ENCODE measurements around the gene APOBR. TPM values are rescaled to one million over a fixed set of nuclear protein-coding genes. Genes with fewer than 3 reads are reported as not detected.
A peak's percentile ranks its signal among the peaks of the same experiment; 100 is the strongest.

Gene APOBR
- total and polyA plus RNA-seq, 2 of the 13 experiments (the other 11 are each of a cell fraction or from before 2014, with no cell fraction given) = 0.03 TPM; not detected in 1

DNA sequence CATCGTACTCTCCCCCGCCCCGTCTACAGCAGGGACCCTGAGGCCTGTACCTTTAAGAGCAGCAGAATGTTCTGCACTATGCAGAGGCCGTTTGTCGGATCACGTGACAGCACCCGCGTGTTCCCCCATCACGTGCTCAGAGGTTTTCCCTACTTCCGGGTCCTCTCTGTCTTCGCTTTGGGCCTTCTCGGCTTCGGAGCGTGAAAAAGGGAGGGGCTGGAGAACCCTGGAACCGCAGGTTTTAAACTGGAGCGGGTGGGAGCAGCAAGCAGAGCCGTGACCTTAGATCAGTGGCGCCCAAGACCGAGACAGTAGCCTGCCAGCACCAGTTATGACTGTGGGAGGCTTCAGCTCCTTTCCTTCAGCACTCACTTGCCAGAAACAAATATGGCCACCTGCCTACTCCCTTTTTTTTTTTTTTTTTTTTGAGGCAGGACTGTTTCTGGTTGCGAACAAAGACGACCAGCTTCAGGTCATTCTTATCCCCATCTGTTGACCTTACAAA lies 2.4 kb upstream of the APOBR start, which contains the start of gene CLN3 (continued):
- TF ChIP-seq, protein P1, sequence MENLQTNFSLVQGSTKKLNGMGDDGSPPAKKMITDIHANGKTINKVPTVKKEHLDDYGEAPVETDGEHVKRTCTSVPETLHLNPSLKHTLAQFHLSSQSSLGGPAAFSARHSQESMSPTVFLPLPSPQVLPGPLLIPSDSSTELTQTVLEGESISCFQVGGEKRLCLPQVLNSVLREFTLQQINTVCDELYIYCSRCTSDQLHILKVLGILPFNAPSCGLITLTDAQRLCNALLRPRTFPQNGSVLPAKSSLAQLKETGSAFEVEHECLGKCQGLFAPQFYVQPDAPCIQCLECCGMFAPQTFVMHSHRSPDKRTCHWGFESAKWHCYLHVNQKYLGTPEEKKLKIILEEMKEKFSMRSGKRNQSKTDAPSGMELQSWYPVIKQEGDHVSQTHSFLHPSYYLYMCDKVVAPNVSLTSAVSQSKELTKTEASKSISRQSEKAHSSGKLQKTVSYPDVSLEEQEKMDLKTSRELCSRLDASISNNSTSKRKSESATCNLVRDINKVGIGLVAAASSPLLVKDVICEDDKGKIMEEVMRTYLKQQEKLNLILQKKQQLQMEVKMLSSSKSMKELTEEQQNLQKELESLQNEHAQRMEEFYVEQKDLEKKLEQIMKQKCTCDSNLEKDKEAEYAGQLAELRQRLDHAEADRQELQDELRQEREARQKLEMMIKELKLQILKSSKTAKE (CRISPR knock-in tag; IDR thresholded peaks at IDR 0.05; ENCODE audit: borderline replicate concordance) = no peak
- TF ChIP-seq HMG20A (CRISPR knock-in tag; IDR thresholded peaks at IDR 0.05; ENCODE audit: borderline replicate concordance) = 0 out of 2 replicates have a peak, but pooled peaks have one; percentile 13
- TF ChIP-seq, protein P2, sequence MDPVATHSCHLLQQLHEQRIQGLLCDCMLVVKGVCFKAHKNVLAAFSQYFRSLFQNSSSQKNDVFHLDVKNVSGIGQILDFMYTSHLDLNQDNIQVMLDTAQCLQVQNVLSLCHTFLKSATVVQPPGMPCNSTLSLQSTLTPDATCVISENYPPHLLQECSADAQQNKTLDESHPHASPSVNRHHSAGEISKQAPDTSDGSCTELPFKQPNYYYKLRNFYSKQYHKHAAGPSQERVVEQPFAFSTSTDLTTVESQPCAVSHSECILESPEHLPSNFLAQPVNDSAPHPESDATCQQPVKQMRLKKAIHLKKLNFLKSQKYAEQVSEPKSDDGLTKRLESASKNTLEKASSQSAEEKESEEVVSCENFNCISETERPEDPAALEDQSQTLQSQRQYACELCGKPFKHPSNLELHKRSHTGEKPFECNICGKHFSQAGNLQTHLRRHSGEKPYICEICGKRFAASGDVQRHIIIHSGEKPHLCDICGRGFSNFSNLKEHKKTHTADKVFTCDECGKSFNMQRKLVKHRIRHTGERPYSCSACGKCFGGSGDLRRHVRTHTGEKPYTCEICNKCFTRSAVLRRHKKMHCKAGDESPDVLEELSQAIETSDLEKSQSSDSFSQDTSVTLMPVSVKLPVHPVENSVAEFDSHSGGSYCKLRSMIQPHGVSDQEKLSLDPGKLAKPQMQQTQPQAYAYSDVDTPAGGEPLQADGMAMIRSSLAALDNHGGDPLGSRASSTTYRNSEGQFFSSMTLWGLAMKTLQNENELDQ (CRISPR knock-in tag; IDR thresholded peaks at IDR 0.05; ENCODE audit: borderline replicate concordance) = no peak
- no peak for TF ChIP-seq HOXA9 (CRISPR knock-in tag; IDR thresholded peaks at IDR 0.05; ENCODE audit: borderline replicate concordance)
- TF ChIP-seq, protein P3, sequence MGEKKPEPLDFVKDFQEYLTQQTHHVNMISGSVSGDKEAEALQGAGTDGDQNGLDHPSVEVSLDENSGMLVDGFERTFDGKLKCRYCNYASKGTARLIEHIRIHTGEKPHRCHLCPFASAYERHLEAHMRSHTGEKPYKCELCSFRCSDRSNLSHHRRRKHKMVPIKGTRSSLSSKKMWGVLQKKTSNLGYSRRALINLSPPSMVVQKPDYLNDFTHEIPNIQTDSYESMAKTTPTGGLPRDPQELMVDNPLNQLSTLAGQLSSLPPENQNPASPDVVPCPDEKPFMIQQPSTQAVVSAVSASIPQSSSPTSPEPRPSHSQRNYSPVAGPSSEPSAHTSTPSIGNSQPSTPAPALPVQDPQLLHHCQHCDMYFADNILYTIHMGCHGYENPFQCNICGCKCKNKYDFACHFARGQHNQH (CRISPR knock-in tag; IDR thresholded peaks at IDR 0.05) = peak; percentile 61
- TF ChIP-seq ISX (CRISPR knock-in tag; conservative IDR thresholded peaks at IDR 0.05) = no peak
- TF ChIP-seq, protein P4, sequence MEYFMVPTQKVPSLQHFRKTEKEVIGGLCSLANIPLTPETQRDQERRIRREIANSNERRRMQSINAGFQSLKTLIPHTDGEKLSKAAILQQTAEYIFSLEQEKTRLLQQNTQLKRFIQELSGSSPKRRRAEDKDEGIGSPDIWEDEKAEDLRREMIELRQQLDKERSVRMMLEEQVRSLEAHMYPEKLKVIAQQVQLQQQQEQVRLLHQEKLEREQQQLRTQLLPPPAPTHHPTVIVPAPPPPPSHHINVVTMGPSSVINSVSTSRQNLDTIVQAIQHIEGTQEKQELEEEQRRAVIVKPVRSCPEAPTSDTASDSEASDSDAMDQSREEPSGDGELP (IDR thresholded peaks at IDR 0.05; ENCODE audit: borderline replicate concordance, low read depth) = peak; percentile 31; the same call in 1 of the 2 replicates
- peak; percentile 64; the same call in 1 of the 2 replicates for TF ChIP-seq ZFP1 (CRISPR knock-in tag; IDR thresholded peaks at IDR 0.05)
- TF ChIP-seq, protein P5, sequence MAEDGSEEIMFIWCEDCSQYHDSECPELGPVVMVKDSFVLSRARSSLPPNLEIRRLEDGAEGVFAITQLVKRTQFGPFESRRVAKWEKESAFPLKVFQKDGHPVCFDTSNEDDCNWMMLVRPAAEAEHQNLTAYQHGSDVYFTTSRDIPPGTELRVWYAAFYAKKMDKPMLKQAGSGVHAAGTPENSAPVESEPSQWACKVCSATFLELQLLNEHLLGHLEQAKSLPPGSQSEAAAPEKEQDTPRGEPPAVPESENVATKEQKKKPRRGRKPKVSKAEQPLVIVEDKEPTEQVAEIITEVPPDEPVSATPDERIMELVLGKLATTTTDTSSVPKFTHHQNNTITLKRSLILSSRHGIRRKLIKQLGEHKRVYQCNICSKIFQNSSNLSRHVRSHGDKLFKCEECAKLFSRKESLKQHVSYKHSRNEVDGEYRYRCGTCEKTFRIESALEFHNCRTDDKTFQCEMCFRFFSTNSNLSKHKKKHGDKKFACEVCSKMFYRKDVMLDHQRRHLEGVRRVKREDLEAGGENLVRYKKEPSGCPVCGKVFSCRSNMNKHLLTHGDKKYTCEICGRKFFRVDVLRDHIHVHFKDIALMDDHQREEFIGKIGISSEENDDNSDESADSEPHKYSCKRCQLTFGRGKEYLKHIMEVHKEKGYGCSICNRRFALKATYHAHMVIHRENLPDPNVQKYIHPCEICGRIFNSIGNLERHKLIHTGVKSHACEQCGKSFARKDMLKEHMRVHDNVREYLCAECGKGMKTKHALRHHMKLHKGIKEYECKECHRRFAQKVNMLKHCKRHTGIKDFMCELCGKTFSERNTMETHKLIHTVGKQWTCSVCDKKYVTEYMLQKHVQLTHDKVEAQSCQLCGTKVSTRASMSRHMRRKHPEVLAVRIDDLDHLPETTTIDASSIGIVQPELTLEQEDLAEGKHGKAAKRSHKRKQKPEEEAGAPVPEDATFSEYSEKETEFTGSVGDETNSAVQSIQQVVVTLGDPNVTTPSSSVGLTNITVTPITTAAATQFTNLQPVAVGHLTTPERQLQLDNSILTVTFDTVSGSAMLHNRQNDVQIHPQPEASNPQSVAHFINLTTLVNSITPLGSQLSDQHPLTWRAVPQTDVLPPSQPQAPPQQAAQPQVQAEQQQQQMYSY (CRISPR knock-in tag; IDR thresholded peaks at IDR 0.05) = no peak
- TF ChIP-seq, protein P6, sequence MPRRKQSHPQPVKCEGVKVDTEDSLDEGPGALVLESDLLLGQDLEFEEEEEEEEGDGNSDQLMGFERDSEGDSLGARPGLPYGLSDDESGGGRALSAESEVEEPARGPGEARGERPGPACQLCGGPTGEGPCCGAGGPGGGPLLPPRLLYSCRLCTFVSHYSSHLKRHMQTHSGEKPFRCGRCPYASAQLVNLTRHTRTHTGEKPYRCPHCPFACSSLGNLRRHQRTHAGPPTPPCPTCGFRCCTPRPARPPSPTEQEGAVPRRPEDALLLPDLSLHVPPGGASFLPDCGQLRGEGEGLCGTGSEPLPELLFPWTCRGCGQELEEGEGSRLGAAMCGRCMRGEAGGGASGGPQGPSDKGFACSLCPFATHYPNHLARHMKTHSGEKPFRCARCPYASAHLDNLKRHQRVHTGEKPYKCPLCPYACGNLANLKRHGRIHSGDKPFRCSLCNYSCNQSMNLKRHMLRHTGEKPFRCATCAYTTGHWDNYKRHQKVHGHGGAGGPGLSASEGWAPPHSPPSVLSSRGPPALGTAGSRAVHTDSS (CRISPR knock-in tag; conservative IDR thresholded peaks at IDR 0.05) = no peak
- TF ChIP-seq HHEX (CRISPR knock-in tag; IDR thresholded peaks at IDR 0.05) = no peak
- no peak; the same call in 1 of the 2 replicates for TF ChIP-seq HOXA5 (CRISPR knock-in tag; IDR thresholded peaks at IDR 0.05)
- 0 out of 2 replicates have a peak, but pooled peaks have one; percentile 56 for TF ChIP-seq ZFP36L1 (CRISPR knock-in tag; IDR thresholded peaks at IDR 0.05)
- TF ChIP-seq MYNN (CRISPR knock-in tag; IDR thresholded peaks at IDR 0.05; ENCODE audit: low read depth) = peak; percentile 57; the same call in 1 of the 2 replicates
- TF ChIP-seq, protein P7, sequence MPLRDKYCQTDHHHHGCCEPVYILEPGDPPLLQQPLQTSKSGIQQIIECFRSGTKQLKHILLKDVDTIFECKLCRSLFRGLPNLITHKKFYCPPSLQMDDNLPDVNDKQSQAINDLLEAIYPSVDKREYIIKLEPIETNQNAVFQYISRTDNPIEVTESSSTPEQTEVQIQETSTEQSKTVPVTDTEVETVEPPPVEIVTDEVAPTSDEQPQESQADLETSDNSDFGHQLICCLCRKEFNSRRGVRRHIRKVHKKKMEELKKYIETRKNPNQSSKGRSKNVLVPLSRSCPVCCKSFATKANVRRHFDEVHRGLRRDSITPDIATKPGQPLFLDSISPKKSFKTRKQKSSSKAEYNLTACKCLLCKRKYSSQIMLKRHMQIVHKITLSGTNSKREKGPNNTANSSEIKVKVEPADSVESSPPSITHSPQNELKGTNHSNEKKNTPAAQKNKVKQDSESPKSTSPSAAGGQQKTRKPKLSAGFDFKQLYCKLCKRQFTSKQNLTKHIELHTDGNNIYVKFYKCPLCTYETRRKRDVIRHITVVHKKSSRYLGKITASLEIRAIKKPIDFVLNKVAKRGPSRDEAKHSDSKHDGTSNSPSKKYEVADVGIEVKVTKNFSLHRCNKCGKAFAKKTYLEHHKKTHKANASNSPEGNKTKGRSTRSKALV (CRISPR knock-in tag; IDR thresholded peaks at IDR 0.05) = no peak

Data from HepG2 (cell line).